Sciatic nerve (tissue), 2 donors: ENCODE data around the gene EDC3. TPM values are rescaled to one million over a fixed set of nuclear protein-coding genes. Genes with fewer than 3 reads are reported as not detected.
"Not testable (repeated sequence)": the region's sequence is repeated elsewhere in the genome, so short reads cannot be mapped to it uniquely, and the experiment has no call there.

ENCODE experiments used
- ATAC-seq: fragments of 200-7000 bp; cut with Tn5 transposase; one replicate; pipeline ENCODE4 v1.9.1; 2020; ENCODE audit warnings: mild to moderate bottlenecking, moderate library complexity
- DNase-seq: peaks from one replicate; pipeline ENCODE4 v3.0.0-alpha.2; 2020; ENCODE audit warnings: low spot score
- intact Hi-C: fragments of 100-400 bp; cut with DNase I; formaldehyde crosslinking; loops from one replicate; pipeline ENCODE4 v1.14.2; 2022
- total RNA-seq: library from RNA; stranded (reverse); fragmentation: NEBNext Ultra II Directional; extraction: Animal tissue kit (Norgen Biotek cat#: 25700); gene quantifications from one replicate; pipeline ENCODE4 v1.2.1, GENCODE V29; 2021
- donor health status: DM: no; HTN: no; CAD: no.
- donor health status: DM: no; HTN: no; CAD: no.

The EDC3 gene
- total RNA-seq = 32.5 TPM

GRCh38 chr15:74695597-74696397 lies at the start of gene EDC3:
TSS of gene EDC3 (minus strand) at chr15:74696024. CDS start at chr15:74675124, 20,900 bp downstream.
- intact Hi-C loops = no loop called here
- ATAC-seq (peak; percentile 98), DNase-seq (peak; percentile 93)

DNA sequence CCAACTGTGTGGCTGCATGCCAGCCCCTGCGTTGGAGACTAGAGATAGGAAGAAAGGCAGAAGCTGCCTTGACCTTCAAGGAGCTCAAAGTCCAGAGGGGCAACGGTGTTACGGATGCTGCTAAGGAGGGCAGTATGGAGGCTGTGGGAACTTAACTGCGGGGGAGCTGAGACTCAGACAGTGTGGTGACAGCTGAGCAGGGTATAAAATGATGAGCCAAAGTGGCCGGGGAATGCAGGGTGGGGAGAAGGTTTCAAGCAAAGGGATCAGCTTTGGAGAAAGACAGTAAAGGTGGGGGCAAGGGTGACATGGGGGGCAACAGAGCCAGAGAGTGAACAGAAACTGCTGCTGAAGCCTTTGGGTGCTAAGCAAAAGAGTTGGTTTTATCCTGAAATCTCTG lies 46.6 kb upstream of the EDC3 start:
- intact Hi-C loops = no loop called here
- DNase-seq = no peak
- no peak for ATAC-seq

DNA sequence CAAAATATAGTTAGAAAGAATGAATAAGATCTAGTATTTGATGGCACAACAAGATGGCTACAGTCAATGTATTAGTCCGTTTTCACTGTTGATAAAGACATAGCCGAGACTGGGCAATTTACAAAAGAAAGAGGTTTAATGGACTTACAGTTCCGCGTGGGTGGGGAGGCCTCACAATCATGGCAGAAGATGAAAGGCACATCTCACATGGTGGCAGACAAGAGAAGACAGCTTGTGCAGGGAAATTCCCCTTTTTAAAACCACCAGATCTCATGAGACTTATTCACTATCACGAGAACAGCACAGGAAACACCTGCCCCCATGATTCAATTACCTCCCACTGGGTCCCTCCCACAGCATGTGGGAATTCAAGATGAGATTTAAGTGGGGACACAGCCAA lies 42.4 kb upstream of the EDC3 start:
- DNase-seq, intact Hi-C loops: not testable (repeated sequence)

DNA sequence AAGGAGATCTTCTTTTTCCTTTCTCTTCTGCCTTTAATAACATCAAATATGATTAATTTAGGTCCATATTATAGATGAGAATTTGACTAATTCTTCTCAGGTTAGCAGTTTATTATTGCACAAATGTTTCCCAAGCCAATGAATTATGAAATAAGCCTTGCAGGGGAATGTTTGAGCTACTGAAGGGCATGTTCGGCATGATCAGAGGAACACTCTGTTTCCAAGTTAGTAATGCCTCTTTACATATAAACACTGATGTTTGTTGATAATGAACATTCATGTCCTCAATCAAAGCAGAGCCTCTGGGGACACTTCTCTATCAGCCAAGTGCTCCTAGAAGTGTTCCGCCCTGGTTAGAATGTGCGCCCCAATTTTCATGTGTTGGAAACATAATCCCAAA lies 39.5 kb upstream of the EDC3 start:
- ATAC-seq (no peak), DNase-seq (no peak)
- intact Hi-C loops = no loop called here

More for the DNA sequence above, 42.4 kb upstream of the EDC3 start:
- ATAC-seq = not testable (repeated sequence)

DNA sequence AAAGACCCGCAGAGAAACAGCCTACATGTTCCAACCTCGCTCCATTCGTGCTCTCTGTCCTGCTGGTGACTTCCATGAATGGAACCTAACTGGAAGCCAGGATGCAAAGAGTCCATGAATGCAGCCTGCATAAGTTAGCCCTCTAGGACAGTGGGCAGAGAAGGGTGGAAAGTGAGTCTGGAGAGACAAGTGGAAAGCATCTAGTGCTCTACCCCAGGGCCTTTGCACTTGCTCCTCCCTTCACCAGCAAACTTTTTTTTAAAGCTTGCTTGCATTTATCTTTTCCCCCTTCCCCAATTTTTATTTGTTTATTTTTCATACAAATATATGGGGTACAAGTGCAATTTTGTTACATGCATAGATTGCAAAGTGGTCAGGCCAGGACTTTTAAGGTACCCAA lies 37.4 kb upstream of the EDC3 start:
- intact Hi-C loops = no loop called here
- ATAC-seq = no peak

DNA sequence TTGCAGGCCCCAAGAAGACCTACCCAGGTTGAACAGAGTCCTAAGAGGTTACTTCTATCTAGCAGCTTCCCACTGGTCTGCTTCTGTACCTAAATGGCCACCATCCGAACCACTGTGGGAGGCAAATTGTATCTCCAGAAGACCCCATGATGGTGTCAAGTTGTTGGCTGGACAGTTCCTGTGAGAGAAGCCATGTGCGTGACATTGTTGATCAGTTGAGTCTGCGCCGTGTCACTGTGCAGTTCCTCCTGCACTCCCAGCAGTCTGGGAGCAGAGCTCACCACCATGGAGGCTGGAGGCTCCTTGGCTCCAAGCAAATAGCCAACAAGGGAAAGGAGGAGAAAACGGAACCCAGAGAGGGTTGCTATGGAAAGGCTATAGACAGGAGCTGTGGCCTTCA lies 37.0 kb upstream of the EDC3 start:
- DNase-seq (no peak), ATAC-seq (no peak)
- intact Hi-C loops = no loop called here

More for the DNA sequence above, 37.4 kb upstream of the EDC3 start:
- DNase-seq = no peak

DNA sequence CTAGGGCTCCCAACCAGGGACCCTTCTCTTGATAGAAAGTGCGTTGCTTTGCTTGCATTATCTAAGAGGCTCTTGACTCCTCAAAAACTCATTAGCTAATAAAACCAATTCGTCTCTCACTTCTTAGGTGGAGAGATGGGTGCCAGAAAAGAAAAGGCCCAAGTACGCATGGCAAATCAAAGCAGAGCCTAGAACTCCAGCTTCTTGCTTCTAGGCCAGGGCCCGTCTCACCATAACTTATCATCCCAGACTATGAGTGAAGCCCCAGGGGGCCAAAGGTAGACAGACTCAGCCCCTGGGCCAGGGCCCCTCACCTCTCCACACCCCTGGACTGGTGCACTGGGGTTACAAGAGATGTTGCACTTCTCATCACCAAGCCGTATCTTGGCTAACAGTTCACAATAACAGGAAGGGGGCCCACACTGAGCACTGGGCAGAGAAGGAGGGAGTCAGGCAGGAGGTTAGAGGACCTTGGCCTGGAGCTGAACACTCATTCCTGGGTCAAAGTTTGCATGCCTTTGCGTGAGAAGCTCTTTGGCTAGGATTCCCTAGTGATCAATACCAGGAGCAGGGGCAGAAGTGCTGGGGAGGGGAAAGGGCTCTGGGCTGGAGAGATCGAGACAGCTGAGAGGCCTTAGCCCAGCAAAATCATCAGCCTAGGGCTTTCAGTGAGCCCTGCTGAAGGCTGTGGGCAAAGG lies 34.9 kb upstream of the EDC3 start:
- DNase-seq = no peak
- intact Hi-C loops = no loop called here

DNA sequence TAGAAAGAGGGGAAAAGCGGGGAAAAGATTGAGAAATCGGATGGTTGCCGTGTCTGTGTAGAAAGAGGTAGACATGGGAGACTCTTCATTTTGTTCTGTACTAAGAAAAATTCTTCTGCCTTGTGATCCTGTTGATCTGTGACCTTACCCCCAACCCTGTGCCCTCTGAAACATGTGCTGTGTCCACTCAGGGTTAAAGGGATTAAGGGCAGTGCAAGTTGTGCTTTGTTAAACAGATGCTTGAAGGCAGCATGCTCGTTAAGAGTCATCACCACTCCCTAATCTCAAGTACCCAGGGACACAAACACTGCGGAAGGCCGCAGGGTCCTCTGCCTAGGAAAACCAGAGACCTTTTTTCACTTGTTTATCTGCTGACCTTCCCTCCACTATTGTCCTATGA lies 33.5 kb upstream of the EDC3 start:
- DNase-seq, intact Hi-C loops, ATAC-seq: not testable (repeated sequence)

More for the DNA sequence above, 34.9 kb upstream of the EDC3 start:
- ATAC-seq = no peak

DNA sequence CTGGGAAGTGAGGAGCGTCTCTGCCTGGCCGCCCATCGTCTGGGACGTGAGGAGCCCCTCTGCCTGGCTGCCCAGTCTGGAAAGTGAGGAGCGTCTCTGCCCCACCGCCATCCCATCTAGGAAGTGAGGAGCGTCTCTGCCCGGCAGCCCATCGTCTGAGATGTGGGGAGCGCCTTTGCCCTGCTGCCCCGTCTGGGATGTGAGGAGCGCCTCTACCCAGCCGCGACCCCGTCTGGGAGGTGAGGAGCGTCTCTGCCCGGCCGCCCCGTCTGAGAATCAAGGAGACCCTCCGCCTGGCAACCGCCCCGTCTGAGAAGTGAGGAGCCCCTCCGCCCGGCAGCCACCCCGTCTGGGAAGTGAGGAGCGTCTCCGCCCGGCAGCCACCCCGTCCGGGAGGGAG lies 32.9 kb upstream of the EDC3 start:
- DNase-seq, intact Hi-C loops, ATAC-seq: not testable (repeated sequence)

DNA sequence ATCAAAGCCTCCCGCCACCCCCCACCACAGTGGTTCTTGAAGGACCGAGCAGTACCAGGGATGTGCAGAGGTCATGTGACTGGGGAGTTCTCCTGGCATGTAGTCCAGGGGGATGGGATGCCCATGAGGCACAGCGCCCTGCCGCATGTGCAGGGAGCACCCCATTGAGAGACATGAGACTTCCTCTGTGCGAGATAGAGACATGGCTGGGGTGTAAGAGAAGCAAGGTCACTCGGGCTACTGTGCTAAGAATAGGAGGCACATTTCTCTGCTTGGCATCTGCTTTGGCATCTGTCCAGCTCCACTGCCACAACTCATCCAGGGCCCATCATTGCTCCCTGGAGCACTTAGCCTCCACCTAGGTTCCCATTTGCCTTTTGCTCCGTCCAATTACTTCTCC lies 31.9 kb upstream of the EDC3 start:
- DNase-seq (no peak), ATAC-seq (no peak)
- intact Hi-C loops = no loop called here

DNA sequence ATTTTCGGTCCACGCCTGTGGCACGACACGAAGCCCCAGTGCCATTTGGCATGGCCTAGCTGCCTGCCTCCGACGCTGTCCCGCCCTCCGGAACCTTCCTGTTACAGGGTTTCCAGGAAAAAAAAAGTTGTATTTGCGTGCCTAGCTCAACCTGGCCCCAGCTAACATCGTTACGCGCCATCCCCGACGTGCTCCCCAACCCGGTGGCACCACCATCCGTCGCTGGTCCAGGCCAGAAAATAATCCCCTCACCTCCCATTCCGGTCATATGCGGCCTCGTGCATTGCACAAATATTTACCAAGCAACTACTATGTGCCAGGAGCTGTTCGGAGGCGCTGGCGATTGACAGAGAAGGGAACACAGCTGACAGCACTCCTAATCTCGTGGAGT lies 30.9 kb upstream of the EDC3 start:
- intact Hi-C loops = no loop called here
- DNase-seq = no peak
- ATAC-seq = no peak

GRCh38 chr15:74725845-74726773 lies 30.3 kb upstream of the EDC3 start:
- ATAC-seq = peak; percentile 63
- peak; percentile 59 for DNase-seq
- intact Hi-C loops = no loop called here

DNA sequence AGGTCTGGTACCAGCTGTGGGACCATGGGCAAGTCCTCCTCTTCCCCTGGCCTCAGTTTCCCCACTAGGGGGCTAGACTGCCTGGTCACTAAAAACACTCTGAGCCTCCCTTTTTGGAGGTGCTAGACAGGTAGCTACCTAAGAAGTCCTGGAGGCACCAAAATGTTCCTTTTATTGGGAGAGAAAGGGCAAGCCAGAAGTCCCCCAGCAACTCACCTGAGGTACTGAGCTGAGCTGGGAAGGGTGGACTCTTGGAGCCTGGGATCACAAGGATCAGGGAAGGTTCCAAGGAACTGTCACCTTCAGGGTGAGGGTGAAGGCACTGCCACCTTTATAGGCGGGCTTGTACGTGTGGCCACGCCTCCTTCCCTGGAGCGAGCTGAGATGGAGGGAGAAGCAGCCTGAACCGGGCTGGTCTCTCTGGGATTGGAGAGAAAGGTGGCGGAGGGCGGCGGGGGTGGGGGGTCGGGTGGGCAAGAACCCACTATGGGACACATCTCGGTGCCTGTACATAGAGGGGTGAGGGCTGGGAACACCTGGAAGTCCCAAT lies 29.5 kb upstream of the EDC3 start, which contains the start of gene CYP1A1:
Gene CYP1A1 (minus strand): TSS at position 304 of the 550 bp plus-strand sequence. CDS start 2,431 bp downstream, outside the sequence.
- ATAC-seq (peak; percentile 46), DNase-seq (no peak)
- intact Hi-C loops = no loop called here

- no peak for ATAC-seq
- intact Hi-C loops = no loop called here
Measured at GRCh38 chr15:74724570-74725224, 28.9 kb upstream of the EDC3 start.

GRCh38 chr15:74723754-74724334 lies 28.0 kb upstream of the EDC3 start:
- ATAC-seq = peak; percentile 78
- intact Hi-C loops = no loop called here
- no peak for DNase-seq

More at GRCh38 chr15:74724570-74725224, 28.9 kb upstream of the EDC3 start:
- DNase-seq = no peak

GRCh38 chr15:74723187-74723586 lies 27.4 kb upstream of the EDC3 start:
- intact Hi-C loops = no loop called here

DNA sequence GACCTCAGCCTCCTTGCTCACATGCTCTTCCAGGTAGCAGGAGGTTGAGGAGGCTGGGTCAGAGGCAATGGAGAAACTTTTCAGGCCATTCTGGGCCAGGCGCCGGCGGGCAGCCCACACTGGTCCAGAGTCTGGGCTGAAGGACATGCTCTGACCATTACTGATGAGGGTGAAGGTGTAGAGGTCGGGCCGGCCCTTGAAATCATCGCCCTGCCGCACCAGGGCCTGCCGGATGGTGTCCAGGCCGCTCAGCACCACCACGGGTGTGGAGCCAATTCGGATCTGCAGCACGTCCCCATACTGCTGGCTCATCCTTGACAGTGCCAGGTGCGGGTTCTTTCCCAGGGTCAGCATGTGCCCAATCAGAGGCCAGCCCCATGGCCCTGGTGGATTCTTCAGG lies 26.8 kb upstream of the EDC3 start:
- intact Hi-C loops = no loop called here
- DNase-seq = no peak

More at GRCh38 chr15:74723187-74723586, 27.4 kb upstream of the EDC3 start:
- no peak for ATAC-seq
- no peak for DNase-seq

DNA sequence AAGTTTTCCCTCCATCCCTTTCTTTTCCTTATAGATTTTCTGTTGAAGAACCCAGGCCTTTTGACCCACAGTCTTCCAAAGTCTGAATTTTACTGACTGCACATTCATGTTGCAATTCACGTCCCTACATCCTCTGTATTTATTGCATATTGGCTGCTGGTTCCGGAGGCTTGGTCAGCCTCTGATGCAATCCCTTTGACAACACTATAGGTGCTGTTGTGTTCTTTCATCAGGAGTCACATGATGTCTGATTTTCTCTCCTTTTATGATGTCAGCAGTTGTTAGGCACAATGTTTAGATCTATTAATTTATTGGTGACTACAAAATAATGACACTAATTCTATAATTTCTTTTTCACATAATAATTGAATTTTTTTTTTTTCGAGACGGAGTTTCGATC lies 20.8 kb upstream of the EDC3 start:
- intact Hi-C loops = no loop called here
- no peak for DNase-seq
- no peak for ATAC-seq

More for the DNA sequence above, 26.8 kb upstream of the EDC3 start:
- no peak for ATAC-seq
